Stimulated activated CD8-positive, alpha-beta memory T cell treated with anti-CD3 and anti-CD28 coated beads, Interleukin-15, amount 100 ng/mL, for 24 hours (primary cell): ENCODE measurements around the gene CPT1A.

Experiments
- DNase-seq: peaks from one replicate; pipeline ENCODE4 v3.0.0-alpha.2; 2020; ENCODE audit warnings: low read depth

CPT1A gene

DNA sequence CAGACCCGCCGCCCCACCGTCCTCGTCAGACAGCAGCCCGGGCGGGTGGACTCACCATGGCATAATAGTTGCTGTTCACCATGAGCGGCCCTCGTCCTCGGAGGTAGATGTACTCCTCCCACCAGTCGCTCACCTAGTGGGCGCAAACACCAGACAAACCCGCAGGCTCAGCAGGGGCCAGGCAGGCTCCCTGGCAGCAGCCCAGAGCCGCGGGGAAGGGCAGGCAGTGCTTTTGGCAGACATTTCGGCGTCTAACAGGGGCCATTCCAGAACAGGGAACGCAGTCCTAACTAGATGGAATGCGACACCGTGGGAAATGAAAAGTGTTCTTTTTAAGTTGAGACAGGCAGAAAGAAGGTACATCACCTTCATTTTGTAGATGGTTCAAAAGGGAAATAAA is 44.9 kb downstream of the CPT1A start:
- no peak for DNase-seq

DNA sequence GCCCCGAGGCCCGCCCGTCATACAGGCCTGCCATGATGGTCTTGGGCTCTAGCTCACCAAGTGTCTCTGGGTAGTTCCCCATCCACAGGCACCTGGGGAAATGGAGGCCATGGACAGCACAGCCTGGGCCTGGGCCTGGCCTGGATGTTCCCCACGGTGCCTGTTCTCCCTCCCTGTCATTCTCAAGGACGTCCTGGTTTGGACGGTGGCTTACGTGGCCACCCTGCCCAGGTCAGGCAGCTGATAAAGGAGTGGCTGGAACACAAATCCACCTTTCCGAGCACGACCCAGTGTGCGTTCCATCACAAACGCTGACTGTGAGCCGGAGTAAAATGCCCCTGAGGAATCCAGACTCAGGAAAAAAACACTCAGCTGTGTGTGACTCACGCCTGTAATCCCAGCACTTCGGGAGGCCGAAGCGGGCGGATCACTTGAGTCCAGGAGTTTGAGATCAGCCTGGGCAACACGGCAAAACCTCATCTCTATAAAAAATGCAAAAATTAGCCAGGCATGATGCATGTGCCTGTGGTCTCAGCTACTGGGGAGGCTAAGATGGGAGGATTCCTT is 49.2 kb downstream of the CPT1A start:
- DNase-seq: no peak

DNA sequence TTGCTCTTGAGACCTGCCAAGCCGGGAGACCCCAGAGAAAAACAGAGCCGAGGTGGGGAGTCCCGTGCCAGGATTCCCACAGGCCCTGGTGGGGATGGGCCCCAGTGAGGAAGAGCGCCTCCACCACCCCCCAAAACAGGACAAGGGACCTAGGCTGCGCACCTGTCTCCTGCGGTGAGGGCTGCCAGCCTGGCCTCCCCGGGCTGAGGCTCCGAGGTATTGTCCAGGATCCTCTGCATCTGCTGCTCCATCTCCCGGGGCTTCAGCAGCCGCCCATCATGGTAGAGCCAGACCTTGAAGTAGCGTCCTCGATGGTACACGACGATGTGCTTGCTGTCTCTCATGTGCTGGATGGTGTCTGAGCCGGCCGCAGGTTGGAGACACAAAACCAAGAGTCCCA is 57.1 kb downstream of the CPT1A start:
- DNase-seq: no peak

DNA sequence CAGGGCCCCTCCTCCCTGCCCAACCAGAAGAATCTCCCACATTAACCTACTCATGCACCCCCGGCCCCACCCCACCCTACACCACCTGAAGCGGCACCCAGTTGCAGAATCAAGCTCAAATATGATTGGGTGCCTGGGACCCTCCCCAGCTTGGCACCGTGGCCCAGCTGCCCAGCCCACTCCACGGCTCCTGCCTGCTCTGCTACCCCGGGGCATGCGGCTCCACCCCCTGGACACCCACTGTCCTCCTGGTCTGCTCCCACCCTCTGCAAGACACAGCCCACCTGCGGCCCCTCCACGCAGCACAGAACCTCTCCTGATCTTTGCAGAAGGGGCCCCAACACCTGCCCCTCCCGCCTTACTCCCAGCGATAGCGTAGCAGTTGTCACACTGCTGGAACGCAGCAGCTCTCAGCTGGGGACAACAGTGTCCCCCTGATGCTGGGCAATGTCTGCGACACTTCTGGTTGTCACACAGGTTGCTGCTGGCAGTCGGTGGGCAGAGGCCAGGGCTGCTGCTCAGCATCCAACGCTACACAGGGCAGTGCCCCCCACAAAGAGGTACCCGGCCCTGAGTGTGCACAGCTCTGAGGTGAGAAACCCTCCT is 58.4 kb downstream of the CPT1A start:
- no peak for DNase-seq

DNA sequence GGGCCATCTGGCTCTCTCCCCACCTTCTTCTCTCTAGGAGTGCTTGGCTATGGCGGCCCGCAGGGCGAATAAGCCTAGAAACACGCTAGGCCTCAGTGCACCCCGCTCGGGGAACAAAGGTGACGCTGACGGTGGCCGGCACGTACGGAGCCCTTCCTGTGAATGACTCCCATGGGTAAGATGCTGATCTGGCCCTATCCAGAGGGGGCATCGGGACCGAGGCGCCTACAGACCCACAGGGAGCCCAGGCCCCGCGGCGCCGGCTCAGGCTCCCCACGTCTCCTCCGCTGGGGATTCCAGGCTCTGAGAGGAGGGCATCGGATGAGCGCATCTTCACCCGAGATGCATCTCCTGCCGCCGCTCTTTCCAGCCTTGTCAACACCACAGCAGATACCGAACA is 59.0 kb downstream of the CPT1A start:
- DNase-seq: no peak

DNA sequence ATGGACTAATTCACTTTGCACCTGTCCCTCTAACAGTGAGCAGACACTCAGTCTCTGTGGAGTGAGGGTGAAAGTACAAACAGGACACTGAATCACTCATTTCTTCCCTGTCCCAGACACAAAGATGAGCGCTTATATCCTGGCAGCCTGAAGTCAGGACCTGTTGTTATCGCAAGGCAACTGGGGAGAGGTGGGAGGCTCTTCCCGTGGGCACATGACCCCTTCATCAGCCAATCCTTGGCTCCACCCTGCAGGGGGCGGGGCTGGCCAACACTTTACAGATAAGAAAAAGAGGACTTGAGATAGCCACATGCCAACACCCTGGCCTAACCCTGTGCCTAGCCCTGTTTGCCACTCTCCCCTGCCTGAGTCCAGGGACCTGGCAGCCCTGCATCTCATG is 60.9 kb downstream of the CPT1A start:
- no peak for DNase-seq

DNA sequence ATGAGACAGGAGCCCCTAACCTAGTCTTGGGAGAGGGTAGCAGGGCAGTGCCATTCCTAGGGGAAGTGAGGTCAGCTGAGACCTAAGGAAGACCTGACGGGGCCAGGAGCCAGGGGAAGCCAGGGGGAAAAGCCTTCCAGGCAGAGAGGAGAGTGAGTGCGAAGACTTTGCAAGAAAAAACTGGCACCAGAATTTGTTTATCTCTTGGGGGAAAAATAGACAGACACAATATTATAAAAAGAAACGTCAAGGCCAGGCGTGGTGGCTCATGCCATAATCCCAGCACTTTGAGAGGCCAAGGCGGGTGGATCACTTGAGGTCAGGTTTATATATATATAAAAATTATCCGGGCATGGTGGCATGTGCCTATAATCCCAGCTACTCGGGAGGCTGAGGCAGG is 63.5 kb downstream of the CPT1A start:
- DNase-seq: no peak

DNA sequence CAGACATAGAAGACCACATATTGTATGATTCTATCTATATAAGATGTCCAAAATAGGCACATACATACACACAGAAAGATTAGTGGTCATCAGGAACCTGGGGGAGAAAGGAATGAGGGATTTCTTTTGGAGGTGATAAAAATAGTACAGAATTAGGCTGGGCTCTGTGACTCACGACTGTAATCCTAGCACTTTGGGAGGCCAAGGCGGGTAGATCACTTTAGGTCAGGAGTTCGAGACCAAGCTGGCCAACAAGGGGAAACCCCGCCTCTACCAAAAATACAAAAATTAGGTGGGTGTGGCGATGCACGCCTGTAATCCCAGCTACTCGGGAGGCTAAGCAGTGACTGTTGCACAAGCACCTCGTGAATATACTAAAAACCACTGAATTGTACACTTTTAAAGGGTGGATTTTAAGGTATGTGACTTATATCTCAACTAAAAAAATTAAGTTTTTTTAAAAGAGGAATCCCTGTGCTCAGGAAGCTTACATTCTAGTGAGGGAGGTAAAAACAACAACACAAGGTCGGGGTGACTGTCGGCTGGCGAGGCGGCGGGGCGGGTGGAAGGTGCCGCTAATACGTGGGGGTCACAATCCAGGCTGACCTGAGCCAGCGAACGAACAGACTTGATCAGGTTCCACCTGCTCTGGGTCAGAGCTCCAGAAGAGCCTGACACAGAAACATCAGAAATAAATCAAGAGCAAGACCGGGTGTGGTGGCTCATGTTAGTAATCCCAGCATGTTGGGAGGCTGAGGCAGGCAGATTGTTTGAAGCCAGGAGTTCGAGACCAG is 65.1 kb downstream of the CPT1A start:
- no peak for DNase-seq

DNA sequence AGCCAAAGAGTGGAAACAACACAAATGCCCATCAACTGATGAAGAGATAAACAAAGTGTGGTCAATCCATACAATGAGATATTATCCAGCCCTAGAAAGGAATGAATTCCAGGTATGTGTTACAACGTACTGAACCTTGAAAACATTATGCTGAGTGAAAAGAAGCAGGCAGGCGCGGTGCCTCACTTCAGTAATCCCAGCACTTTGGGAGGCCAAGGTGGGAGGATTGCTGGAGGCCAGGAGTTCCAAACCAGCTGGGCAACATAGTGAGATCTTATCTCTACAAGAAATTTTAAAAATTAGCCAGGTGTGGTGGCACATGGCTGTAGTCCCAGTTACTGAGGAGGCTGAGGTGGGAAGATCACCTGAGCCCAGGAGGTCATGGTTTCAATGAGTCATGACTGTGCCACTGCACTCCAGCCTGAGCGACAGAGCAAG is 65.7 kb downstream of the CPT1A start:
- no peak for DNase-seq

DNA sequence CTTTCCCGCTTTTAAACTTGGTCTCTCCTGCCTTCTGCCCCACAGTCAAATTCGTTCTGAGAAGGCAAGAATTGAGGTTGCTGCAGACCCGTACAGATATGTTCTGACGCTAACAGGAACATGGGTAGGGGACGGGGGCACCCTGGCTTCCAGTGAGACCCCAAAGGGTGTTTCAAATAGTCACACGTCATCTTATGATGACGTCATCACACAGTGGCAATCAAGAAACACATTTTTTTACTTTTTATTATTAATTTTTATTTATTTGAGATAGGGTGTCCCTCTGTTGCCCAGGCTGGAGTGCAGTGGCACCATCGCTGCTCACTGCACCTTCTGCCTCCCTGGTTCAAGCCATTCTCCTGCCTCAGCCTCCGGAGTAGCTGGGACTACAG is 67.5 kb downstream of the CPT1A start:
- DNase-seq: no peak

DNA sequence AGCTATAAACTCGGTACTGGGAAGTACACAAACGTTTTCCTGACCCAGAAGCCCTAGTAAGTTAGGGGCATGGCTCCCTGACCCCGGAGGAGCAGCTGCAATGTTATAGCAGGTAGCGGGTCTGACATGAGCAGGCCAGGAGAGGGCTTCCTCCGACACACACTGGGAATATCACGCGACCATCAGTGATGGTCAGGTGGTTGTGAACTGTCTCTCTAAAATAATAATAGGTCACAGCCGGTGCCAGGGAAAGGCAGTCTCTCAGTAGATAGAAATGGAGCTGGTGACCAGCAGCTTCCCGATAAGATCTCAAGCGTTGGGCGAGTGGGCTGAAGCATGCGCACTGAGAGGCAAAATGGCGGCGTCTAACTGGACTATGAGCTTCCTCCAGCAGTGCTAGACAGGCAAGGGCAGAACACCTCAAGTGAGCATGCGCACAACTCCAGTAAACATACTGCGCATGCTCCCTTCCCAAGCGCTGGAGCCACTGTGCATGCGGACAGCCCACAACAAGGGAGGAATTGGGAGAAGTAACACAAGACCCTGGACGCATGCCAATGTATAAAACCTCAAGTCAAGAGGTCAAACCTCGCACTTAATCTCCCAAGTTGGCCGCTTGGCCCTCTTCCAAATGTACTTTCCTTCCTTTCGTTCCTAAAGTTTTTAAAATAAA is 68.1 kb downstream of the CPT1A start:
- DNase-seq: no peak

DNA sequence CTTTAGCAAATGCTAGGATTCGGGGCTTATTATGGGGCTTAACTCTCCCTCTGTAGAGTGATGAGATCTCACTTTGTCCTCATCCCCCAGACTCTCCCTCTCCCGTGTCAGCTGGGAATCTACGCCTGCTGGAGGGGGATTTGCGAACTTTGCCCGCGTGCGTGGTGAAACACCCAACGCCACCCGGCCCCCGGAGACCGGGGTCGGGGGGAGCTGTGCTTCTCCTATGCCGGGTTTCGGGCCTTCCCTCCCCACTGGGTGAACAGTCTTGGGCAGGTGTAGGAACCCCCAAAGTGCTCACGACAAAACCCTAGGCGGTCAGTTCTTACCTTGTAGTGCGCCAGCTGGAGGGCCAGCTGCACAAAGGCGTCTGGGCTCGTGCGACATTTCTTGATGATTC is 68.8 kb downstream of the CPT1A start:
- DNase-seq: no peak

DNA sequence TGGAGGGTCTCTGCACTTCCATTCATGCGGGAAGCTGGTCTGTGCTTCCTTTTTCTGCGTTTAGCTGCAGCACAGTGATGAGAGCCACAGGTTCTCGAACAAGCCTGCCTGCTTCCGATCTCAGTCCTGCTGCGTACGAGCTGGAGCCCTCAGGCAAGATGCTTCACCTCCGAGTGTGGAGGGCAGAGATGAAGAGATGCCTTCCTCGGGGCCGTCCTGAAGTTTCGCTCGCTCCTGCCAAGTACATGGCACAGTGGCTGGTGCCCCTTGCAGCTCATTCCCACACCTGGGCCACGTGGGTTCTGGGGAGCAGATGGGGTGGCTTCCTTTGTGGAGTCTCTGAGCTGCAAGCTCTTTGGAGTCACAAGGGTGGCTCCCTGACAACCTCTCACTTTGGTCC is 70.9 kb downstream of the CPT1A start:
- no peak for DNase-seq

DNA sequence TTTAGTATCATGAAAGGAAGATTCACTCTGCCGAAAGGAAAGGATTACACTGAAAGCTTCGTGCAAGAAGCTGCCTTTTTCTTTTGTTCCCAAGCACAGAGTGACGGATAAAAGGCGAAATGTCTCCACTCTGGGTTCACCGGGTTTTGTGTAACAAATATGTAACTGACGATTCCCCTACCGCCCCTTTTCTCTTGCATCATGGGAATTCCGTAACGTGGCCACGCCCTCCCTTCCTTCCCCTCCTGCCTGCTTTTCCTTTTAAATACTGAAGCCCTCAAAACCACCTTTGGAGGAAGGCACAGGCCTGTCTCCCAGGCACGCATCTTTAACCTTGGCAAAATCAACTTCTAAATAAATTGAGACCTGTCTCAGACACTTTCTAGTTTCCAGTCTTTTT is 74.0 kb downstream of the CPT1A start:
- no peak for DNase-seq

DNA sequence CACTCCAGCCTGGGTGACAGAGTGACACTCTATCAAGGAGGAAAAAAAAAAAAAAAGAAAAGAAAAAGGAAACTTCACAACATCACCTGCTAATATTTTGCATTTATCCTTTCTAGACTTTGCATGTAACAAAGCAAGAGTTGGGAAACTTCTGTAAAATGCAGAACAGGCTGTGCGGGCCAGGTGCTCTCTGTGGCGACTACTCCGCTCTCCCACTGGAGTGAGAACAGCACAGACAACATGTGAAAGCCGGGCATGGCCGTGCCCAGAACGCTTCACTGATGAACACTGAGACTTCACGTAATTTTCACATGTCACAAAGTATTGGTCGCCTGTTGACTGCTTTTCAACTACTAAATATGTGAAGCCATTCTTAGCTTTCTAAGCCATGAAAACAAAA is 74.9 kb downstream of the CPT1A start:
- DNase-seq: no peak

DNA sequence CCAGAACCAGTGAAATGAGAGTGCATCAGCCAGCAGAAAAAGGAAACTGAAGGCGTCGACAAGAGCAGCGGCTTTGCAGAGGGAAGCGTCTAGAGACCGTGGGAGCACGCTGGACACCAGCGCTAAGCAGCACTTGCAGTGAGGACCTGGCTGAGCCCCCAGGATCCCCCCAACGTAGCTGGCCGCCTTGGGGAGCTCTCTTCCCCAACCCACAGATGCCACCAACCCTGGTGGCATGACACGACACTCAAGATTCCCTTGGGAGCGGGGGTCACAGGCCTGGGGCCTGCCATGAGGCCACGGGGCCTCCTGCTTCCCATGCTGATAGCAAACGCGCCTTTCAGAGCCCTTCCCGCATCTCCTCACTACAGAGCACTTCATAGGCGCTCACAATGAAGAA is 77.0 kb downstream of the CPT1A start:
- no peak for DNase-seq

DNA sequence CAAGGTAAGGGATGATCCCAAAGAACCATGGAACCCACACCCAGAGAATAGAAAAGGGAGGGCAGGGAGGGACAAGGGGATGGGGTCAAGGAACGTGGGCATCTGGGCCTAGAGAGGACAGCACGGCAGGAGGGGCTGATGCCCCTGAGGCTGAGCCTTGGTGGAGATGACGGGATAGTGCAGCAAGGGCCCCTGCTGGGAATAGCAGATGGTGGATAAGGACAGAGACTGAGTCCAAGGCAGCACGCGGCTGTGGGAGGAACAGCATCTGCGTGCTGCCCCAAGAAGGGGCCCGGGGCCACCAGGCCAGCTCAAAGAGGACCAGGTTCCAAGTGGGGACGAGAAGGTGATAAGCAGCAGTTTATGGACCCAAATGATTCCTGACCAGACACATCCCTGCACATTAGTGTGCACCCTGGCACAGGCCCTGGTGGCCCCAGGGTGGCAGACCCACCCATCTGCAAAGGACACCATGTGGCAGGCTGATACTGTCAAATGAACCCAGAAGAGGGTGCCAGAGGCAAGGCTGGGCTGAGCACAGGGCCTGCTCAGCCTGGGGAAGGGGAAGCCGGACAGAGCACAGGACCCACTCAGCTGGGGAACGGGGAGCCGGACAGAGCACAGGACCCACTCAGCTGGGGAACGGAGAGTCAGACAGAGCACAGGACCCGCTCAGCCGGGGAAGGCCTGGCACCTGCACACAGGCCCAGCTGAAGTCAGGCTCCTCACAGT is 77.6 kb downstream of the CPT1A start:
- DNase-seq: no peak

DNA sequence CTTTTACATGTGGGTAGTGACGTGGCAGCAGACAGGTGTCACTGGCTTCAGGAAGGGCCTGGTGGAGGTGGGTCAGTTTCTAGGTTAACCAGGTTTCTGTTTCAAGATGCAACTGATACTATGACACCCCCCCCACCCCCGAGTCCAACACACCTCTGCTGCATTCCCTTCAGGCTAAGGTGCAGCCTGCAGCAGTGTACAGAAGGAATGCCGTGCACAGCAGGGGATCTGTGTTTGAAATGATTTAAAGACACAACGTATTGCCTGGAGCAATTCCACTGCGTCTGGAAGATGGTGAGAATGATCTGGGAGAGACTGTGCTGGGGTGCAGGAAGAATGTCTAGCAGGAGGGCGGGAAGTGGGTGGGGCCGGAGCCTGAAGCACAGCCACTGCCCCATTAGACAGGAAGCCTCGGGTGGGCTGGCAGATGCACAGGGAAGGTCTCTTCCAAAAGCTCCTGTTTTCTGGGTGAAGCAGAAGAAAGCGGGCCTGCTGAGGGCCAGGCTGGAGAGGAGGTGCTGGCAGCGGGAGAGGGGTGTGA is 78.5 kb downstream of the CPT1A start:
- DNase-seq: no peak

DNA sequence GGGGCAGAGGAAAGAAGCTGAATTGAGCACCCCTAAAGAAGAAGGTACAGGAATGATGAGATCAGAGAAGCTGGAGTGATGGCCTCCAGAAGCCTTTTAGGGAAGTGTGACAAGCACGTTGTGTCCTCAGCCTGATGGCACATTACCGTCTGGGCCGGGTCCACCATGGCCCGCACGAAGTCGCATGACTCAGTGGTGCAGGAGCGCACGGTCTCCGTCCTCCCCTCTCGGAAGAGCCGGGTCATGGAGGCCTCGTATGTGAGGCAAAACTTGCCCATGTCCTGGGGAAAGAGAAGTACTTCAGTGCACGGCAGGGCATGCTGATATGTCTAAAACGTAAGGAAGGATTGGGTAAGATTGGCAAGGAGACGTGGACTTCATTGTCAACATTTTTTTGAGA is 79.2 kb downstream of the CPT1A start:
- no peak for DNase-seq

DNA sequence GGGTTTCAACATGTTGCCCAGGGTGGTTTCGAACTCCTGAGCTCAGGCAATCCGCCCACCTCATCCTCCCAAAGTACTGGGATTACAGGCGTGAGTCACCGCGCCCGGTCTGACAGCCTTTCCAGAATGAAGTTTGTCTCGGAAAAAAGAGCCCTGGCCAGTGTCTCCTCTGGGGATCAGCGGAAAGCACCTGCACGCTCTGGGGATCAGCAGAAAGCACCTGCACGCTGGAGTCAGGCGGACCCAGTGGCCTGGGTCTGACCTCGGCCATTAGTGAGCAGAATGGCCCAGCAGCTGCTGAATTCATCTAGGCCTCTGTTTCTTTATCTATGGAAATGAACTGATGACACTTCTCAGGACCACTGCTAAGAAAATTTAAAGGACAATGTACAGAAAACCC is 79.9 kb downstream of the CPT1A start:
- no peak for DNase-seq

DNA sequence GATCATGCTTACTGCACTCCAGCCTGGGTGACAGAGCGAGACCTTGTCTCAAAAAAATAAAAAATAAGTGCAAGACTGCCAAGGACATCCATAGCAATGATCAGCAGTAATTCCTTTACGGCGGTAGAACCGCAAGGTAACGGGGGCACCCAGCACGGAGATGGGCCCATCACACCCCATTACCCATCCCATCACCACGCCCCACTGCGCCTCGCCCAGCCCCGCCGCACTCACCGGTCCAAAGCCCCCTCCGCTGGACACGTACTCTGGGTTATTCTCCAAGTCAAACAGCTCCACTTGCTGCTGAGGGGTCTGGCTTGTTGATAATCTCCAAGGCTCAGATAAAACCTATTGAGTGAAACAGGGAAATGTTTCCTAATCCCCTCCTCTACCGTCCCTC is 81.7 kb downstream of the CPT1A start:
- no peak for DNase-seq

DNA sequence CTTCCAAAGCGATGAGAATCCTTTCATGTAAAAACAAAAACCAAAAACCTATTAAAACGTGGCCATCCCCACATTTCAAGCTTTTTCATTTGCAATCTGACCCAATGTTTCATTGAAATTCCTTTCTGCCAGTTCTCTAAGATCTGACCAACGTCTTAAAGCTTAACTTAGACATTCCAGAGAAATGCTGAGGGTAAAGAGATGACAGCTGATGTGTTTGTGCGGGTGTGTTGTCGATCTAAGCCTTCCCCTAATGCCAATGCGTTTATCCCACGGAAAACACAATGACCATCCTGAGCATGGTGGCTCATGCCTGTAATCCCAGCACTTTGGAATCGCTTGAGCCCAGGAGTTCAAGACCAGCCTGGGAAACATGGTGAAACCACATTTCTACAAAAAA is 84.0 kb downstream of the CPT1A start:
- no peak for DNase-seq
